ENCODE data around the gene SORT1. TPM values are rescaled to one million over a fixed set of nuclear protein-coding genes. Genes with fewer than 3 reads are reported as not detected.

The SORT1 gene
- total and polyA plus RNA-seq, 2 of the 8 experiments (the other 6 are each of a cell fraction or from before 2014, with no cell fraction given): 18.7 to 69.6 TPM

GRCh38 chr1:109438798-109439297 is 41.1 kb upstream of the SORT1 start:
- Histone ChIP-seq H3K36me3 (ENCODE audit: control insufficient read depth in 2 of 4, insufficient read depth in 4 of 4, low read length in 3 of 4) (no peaks in the 10 kb centered on the region), H4K91ac (replicated peaks; ENCODE audit: insufficient read length, low read length) (no peak overlapping the region), H2AK5ac (ENCODE audit: low read depth, low read length) (no peak overlapping the region), H3K79me1 (ENCODE audit: low read depth, low read length) (no peaks in the 10 kb centered on the region), H2BK120ac (replicated peaks; ENCODE audit: low read depth, low read length) (no peak overlapping the region), H2BK15ac (ENCODE audit: low read length) (no peak overlapping the region), H3K27me3 (replicated peaks in 1 of 4; ENCODE audit: control insufficient read depth in 3 of 4, extremely low read depth in 1 of 4, insufficient read depth in 3 of 4, low read length in 3 of 4) (no peaks in the 10 kb centered on the region), H2BK12ac (ENCODE audit: low read depth, low read length) (no peak overlapping the region), H3K4ac (replicated peaks; ENCODE audit: insufficient read length, low read depth, low read length) (no peak overlapping the region), H3K23me2 (ENCODE audit: low read depth, low read length) (peaks cover 2% of the 10 kb centered on the region; the same call in 1 of the 2 replicates), H3K4me2 (ENCODE audit: insufficient read depth in 1 of 2, low read depth in 2 of 2, low read length in 2 of 2) (no peak overlapping the region), H2BK20ac (ENCODE audit: low read length) (no peak overlapping the region), H3K4me1 (replicated peaks in 1 of 4; ENCODE audit: control insufficient read depth in 3 of 4, insufficient read depth in 4 of 4, low read length in 3 of 4) (no peaks in the 10 kb centered on the region), H3K9me3 (ENCODE audit: insufficient read depth in 2 of 2, low read depth in 1 of 2, low read length in 1 of 2) (peaks cover 0 to 7% of the 10 kb centered on the region in 2 experiments; a peak in 2 of 4 replicates), H3K79me2 (ENCODE audit: control insufficient read depth in 1 of 2, insufficient read depth in 2 of 2, low read length in 2 of 2) (no peaks in the 10 kb centered on the region), H3K9ac (replicated peaks in 1 of 4; ENCODE audit: extremely low read depth in 1 of 4, low read depth in 3 of 4, low read length in 3 of 4) (no peak overlapping the region), H3K14ac (ENCODE audit: insufficient read length) (no peak overlapping the region), H4K8ac (ENCODE audit: extremely low read depth, insufficient read depth, low read length) (no peak overlapping the region), H3K27ac (ENCODE audit: low read depth, low read length) (no peak overlapping the region), H3K18ac (ENCODE audit: extremely low read depth, low read length) (no peak overlapping the region), H2AFZ (ENCODE audit: low read length) (no peak overlapping the region), H4K20me1 (replicated peaks in 1 of 2; ENCODE audit: control insufficient read depth in 1 of 2, insufficient read depth in 2 of 2, low read length in 2 of 2) (no peaks in the 10 kb centered on the region), H3K4me3 (ENCODE audit: extremely low read depth in 1 of 4, insufficient read depth in 2 of 4, low read depth in 3 of 4, low read length in 4 of 4) (no peak overlapping the region), H2BK5ac (ENCODE audit: low read depth, low read length) (no peak overlapping the region), H3K23ac (ENCODE audit: insufficient read length) (no peak overlapping the region), H4K5ac (ENCODE audit: insufficient read length, low read depth, low read length) (no peak overlapping the region), H3K56ac (replicated peaks; ENCODE audit: insufficient read length, low read depth, low read length) (no peak overlapping the region)
- ChIA-PET CTCF (ENCODE audit: partially characterized antibody) (interaction anchor here (0.6 to 1.8 kb wide), 2 partner anchors 51 to 94 kb away, joined by 3 to 4 read pairs; no protein-coding TSS in a partner anchor), POLR2A (ENCODE audit: partially characterized antibody) (no interaction called here)
- DNase-seq (ENCODE audit: low read depth in 1 of 2, low spot score in 2 of 2) (no peak), FAIRE-seq (no peak)
- 77% methylated on average over 3 of the region's 3 CpGs; no CpG with 5 or more reads in 1 of the 2 experiments for WGBS, 2 experiments (ENCODE audit: extremely low coverage in 1 of 2, insufficient coverage in 1 of 2, insufficient read length in 1 of 2, insufficient replicate concordance in 2 of 2, low coverage in 1 of 2, low lambda C conversion rate in 2 of 2, missing lambda C conversion rate in 1 of 2)
- TF ChIP-seq PHF8 (conservative IDR thresholded peaks at IDR 0.05; ENCODE audit: low read depth, low read length) (no peak), BCL11A (IDR thresholded peaks at IDR 0.05; ENCODE audit: low read depth in 2 of 2, low read length in 2 of 2) (no peak), KDM5A (IDR thresholded peaks at IDR 0.05; ENCODE audit: low read length) (no peak), RFX5 (IDR thresholded peaks at IDR 0.05; ENCODE audit: borderline replicate concordance, low read depth, low read length) (no peak), RNF2 (IDR thresholded peaks at IDR 0.05; ENCODE audit: borderline replicate concordance, low read depth, low read length, missing control alignments, poor library complexity, severe bottlenecking) (no peak), HDAC2 (IDR thresholded peaks at IDR 0.05; ENCODE audit: borderline replicate concordance in 1 of 2, low read depth in 2 of 2, low read length in 2 of 2) (no peak), SP4 (IDR thresholded peaks at IDR 0.05; ENCODE audit: low read length) (no peak), SAP30 (IDR thresholded peaks at IDR 0.05; ENCODE audit: insufficient read depth, insufficient replicate concordance, low read length) (no peak), TCF12 (IDR thresholded peaks at IDR 0.05; ENCODE audit: low read depth, low read length) (no peak), JUN (IDR thresholded peaks at IDR 0.05; ENCODE audit: low read depth, low read length) (no peak)
